Mesenteric fat pad (tissue), 1 donor: ENCODE data around the gene MACC1. TPM values are rescaled to one million over a fixed set of nuclear protein-coding genes. Genes with fewer than 3 reads are reported as not detected.

Source experiments
- total RNA-seq: library from RNA; stranded (reverse); fragmentation: NEBNext Ultra II Directional; extraction: Animal tissue kit (Norgen Biotek cat#: 25700); gene quantifications from one replicate; pipeline ENCODE4 v1.2.1, GENCODE V29; 2021
- donor health status: DM: yes; HTN: yes; CAD: no.

MACC1 gene
- total RNA-seq, 1 donor from 2014 or later = 7.4 TPM

Other genes starting within 250 kb of the MACC1 start
- gene ITGB8, start 113.5 kb upstream of the MACC1 start, total RNA-seq = 6.1 TPM